SK-N-MC (cell line): ENCODE measurements around the gene PODNL1.

Experiments
- DNase-seq: peaks from one replicate; pipeline ENCODE4 v3.0.0-alpha.2; 2011; ENCODE audit warnings: low read depth, low spot score
- H3K27ac ChIP-seq: fragments of 200-600 bp; sonication (generic); 2 replicates; pipeline ENCODE4 v1.5.1; 2016; ENCODE audit warnings: mixed run types
- H3K36me3 ChIP-seq: fragments of 200-600 bp; sonication (generic); 2 replicates; pipeline ENCODE4 v1.6.1; 2017; ENCODE audit warnings: antibody characterized with exemption, low read length, mixed read lengths; ENCODE audit not compliant: insufficient read depth
- H3K4me3 ChIP-seq: fragments of 200-600 bp; sonication (generic); 2 replicates; pipeline ENCODE4 v1.5.1; 2016
- H3K9ac ChIP-seq: fragments of 200-600 bp; sonication (generic); 2 replicates; pipeline ENCODE4 v1.8.0; 2017; ENCODE audit warnings: mixed run types, mixed read lengths; ENCODE audit not compliant: insufficient read length
- H3K9me3 ChIP-seq: fragments of 200-600 bp; sonication (generic); 2 replicates; pipeline ENCODE4 v1.6.1; 2017; ENCODE audit warnings: low read depth, mild to moderate bottlenecking, antibody characterized with exemption, low read length, moderate library complexity, mixed read lengths
- EZH2 ChIP-seq: fragments of 200-600 bp; sonication (generic); IDR thresholded peaks from one replicate; pipeline ENCODE4 v1.6.1; 2017; ENCODE audit warnings: antibody characterized with exemption
- FOXP2 ChIP-seq: optimal IDR thresholded peaks from 2 replicates; pipeline ENCODE3; 2011; ENCODE audit warnings: mild to moderate bottlenecking, moderate library complexity; ENCODE audit not compliant: insufficient read depth; ENCODE audit errors: extremely low read length, control extremely low read depth
- POLR2AphosphoS5 ChIP-seq: IDR thresholded peaks from 2 replicates; pipeline ENCODE4 v1.6.1; 2012; ENCODE audit warnings: mild to moderate bottlenecking, low read depth, low read length, borderline replicate concordance

The PODNL1 gene

GRCh38 chr19:13963603-13964105 lies 25.4 kb upstream of the PODNL1 start:
- Histone ChIP-seq H3K9ac (no peak overlapping the region), H3K4me3 (no peak overlapping the region), H3K36me3 (peaks cover 19% of the 10 kb centered on the region; the same call in 1 of the 2 replicates), H3K27ac (no peak overlapping the region), H3K9me3 (no peaks in the 10 kb centered on the region)
- no peak for TF ChIP-seq EZH2
- DNase-seq, result no peak

GRCh38 chr19:13962699-13963602 lies 24.7 kb upstream of the PODNL1 start:
- Histone ChIP-seq H3K9ac (no peak overlapping the region), H3K36me3 (peaks cover 15% of the 10 kb centered on the region; the same call in 1 of the 2 replicates), H3K9me3 (no peaks in the 10 kb centered on the region), H3K27ac (no peak overlapping the region), H3K4me3 (no peak overlapping the region)
- no peak for TF ChIP-seq POLR2AphosphoS5
- no peak for TF ChIP-seq EZH2
- TF ChIP-seq FOXP2, result no peak
- DNase-seq, result no peak

GRCh38 chr19:13961826-13962698 lies 23.8 kb upstream of the PODNL1 start:
- Histone ChIP-seq H3K4me3 (no peak overlapping the region), H3K9ac (no peak overlapping the region), H3K9me3 (no peaks in the 10 kb centered on the region), H3K27ac (no peak overlapping the region), H3K36me3 (peaks cover 18% of the 10 kb centered on the region; the same call in 1 of the 2 replicates)
- TF ChIP-seq FOXP2 (no peak), EZH2 (no peak), POLR2AphosphoS5 (no peak)
- no peak for DNase-seq

GRCh38 chr19:13960863-13961784 lies 22.9 kb upstream of the PODNL1 start:
- no peaks in the 10 kb centered on the region for H3K9me3 ChIP-seq
- H3K36me3 ChIP-seq, result peaks cover 27% of the 10 kb centered on the region; the same call in 1 of the 2 replicates
- H3K9ac ChIP-seq, result no peak overlapping the region
- no peak overlapping the region for H3K27ac ChIP-seq
- DNase-seq, result no peak
- TF ChIP-seq EZH2, result no peak
- TF ChIP-seq POLR2AphosphoS5, result no peak
- no peak for TF ChIP-seq FOXP2
- no peak overlapping the region for H3K4me3 ChIP-seq

DNA sequence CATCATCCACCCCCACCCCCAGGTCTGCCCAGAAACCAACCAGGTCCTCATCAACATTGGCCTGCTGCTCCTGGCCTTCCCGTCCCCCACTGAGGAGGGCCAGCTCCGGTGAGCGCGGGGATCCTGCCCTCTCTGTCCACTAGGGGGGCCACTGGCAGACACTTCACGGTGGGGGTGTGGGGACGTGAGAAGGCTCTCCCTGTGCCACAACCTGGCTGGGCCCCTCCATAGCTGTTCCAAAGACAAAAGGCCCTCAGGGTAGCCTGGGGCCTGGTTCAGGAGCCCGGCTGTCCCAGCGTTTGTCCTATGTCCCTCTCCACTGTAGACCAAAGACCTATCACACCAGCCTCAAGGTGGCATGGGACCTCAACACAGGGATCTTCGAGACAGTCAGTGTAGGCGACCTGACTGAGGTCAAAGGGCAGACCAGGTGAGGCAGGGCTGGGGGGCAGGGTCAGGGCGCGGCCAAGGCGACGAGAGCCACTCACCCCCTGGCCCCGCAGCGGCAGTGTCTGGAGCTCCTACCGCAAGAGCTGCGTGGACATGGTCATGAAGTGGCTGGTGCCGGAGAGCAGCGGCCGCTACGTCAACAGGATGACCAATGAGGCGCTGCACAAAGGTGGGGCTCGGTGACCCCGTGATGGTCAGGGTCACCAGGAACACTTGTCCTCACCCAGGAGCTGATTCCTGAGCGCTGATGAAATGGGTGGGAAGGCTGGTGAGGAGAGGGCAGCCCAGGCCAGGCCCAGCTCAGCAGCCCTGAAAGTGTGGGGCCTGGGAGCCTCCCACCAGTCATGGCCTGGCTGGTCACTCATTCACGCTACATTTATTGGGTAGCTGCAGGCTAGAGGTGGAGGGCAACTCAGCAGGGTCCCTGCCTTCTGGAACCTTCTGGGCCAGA lies 22.0 kb upstream of the PODNL1 start:
- DNase-seq, result no peak

DNA sequence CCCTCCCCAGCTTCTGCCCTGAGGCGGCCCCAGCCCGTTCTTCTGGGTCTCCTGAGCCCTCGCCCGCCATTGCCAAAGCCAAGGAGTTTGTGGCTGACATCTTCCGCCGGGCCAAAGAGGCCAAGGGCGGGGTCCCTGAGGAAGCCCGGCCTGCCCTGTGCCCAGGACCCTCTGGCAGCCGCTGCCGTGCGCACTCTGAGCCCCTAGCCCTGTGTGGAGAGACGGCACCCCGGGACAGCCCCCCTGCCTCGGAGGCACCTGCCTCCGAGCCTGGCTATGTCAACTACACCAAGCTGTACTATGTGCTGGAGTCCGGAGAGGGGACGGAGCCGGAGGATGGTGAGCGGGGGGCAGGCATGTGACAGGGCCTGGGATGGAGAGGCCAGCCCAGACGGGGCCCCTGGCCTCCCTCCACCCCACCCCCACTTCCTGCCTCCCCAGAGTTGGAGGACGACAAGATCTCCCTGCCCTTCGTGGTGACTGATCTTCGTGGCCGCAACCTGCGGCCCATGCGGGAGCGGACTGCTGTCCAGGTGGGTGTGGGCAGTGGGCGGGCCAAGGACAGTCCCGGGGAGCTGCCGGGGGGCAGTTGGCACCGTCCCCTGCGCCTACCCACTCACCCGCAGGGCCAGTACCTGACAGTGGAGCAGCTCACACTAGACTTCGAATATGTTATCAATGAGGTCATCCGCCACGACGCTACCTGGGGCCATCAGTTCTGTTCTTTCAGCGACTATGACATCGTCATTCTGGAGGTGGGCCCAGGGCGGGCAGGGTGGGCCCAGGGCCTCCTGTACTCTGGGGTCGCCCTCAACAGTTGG lies 21.1 kb upstream of the PODNL1 start:
- TF ChIP-seq EZH2, result no peak
- TF ChIP-seq POLR2AphosphoS5, result no peak
- no peak for TF ChIP-seq FOXP2
- no peaks in the 10 kb centered on the region for H3K9me3 ChIP-seq

More for the DNA sequence above, 22.0 kb upstream of the PODNL1 start:
- no peak for TF ChIP-seq EZH2
- TF ChIP-seq FOXP2, result no peak
- TF ChIP-seq POLR2AphosphoS5, result no peak
- Histone ChIP-seq H3K9ac (no peak overlapping the region), H3K9me3 (no peaks in the 10 kb centered on the region), H3K27ac (no peak overlapping the region), H3K36me3 (peaks cover 36% of the 10 kb centered on the region; the same call in 1 of the 2 replicates), H3K4me3 (no peak overlapping the region)

More for the DNA sequence above, 21.1 kb upstream of the PODNL1 start:
- H3K27ac ChIP-seq, result no peak overlapping the region
- no peak overlapping the region for H3K4me3 ChIP-seq
- peaks cover 39% of the 10 kb centered on the region; the same call in 1 of the 2 replicates for H3K36me3 ChIP-seq
- no peak for DNase-seq
- H3K9ac ChIP-seq, result no peak overlapping the region
